HEK293T (cell line): ENCODE results near the gene SMIM34.
"Not testable (repeated sequence)": the region's sequence is repeated elsewhere in the genome, so short reads cannot be mapped to it uniquely, and the experiment has no call there.

Experiments used
- CTCF ChIA-PET: fragments of 350-600 bp; formaldehyde crosslinking; extraction: SDS; loops from one replicate; lab custom pipeline; 2021; ENCODE audit warnings: antibody characterized with exemption, inconsistent platforms; lab: Yijun Ruan, JAX
- POLR2A ChIA-PET: fragments of 350-600 bp; formaldehyde crosslinking; extraction: SDS; loops from one replicate; lab custom pipeline; 2020; ENCODE audit warnings: antibody characterized with exemption, inconsistent platforms; lab: Yijun Ruan, JAX
- DNase-seq: peaks from one replicate; pipeline ENCODE4 v3.0.0; 2012; ENCODE audit warnings: mixed read lengths; ENCODE audit errors: extremely low spot score
- ARNT ChIP-seq: fragments of 450-650 bp; IDR thresholded peaks from 2 replicates; pipeline ENCODE4 v1.6.1; 2017; ENCODE audit warnings: mild to moderate bottlenecking
- BHLHE40 ChIP-seq: fragments of 450-650 bp; IDR thresholded peaks from 2 replicates; pipeline ENCODE4 v1.6.1; 2016; ENCODE audit warnings: mild to moderate bottlenecking, moderate library complexity, borderline replicate concordance
- ELF4 ChIP-seq: fragments of 450-650 bp; IDR thresholded peaks from 2 replicates; pipeline ENCODE4 v1.6.1; 2017; ENCODE audit warnings: antibody characterized with exemption
- FOXA1 ChIP-seq: fragments of 450-650 bp; IDR thresholded peaks from 2 replicates; pipeline ENCODE4 v1.6.1; 2016; ENCODE audit warnings: mild to moderate bottlenecking
- FOXK2 ChIP-seq: fragments of 450-650 bp; IDR thresholded peaks from 2 replicates; pipeline ENCODE4 v1.6.1; 2016; ENCODE audit warnings: mild to moderate bottlenecking
- FOXM1 ChIP-seq: fragments of 450-650 bp; IDR thresholded peaks from 2 replicates; pipeline ENCODE4 v1.6.1; 2017; ENCODE audit warnings: mild to moderate bottlenecking, borderline replicate concordance
- HDGF ChIP-seq: fragments of 450-650 bp; IDR thresholded peaks from 2 replicates; pipeline ENCODE4 v1.6.1; 2017; ENCODE audit warnings: antibody characterized with exemption, borderline replicate concordance
- L3MBTL2 ChIP-seq: fragments of 450-650 bp; conservative IDR thresholded peaks from 2 replicates; pipeline ENCODE4 v1.6.1; 2016; ENCODE audit warnings: mild to moderate bottlenecking
- LEF1 ChIP-seq: fragments of 450-650 bp; IDR thresholded peaks from 2 replicates; pipeline ENCODE4 v1.6.1; 2017; ENCODE audit warnings: mild to moderate bottlenecking, borderline replicate concordance
- NFRKB ChIP-seq: fragments of 450-650 bp; IDR thresholded peaks from 2 replicates; pipeline ENCODE4 v1.6.1; 2016; ENCODE audit warnings: mild to moderate bottlenecking, moderate library complexity
- SP1 ChIP-seq: fragments of 450-650 bp; IDR thresholded peaks from 2 replicates; pipeline ENCODE4 v1.6.1; 2017
- SUZ12 ChIP-seq: fragments of 450-650 bp; IDR thresholded peaks from 2 replicates; pipeline ENCODE4 v1.6.1; 2016; ENCODE audit warnings: mild to moderate bottlenecking
- TARDBP ChIP-seq: fragments of 450-650 bp; IDR thresholded peaks from 2 replicates; pipeline ENCODE4 v1.6.1; 2016
- ZNF384 ChIP-seq: fragments of 450-650 bp; IDR thresholded peaks from 2 replicates; pipeline ENCODE4 v1.6.1; 2016
- TF ChIP-seq, protein P1 (sequence below): fragments of 450-650 bp; IDR thresholded peaks from 2 replicates; pipeline ENCODE4 v1.6.1; 2016

Gene SMIM34

GRCh38 chr21:34383138-34383537 lies 40.6 kb downstream of the SMIM34 start:
- CTCF ChIA-PET, result not testable (repeated sequence)

DNA sequence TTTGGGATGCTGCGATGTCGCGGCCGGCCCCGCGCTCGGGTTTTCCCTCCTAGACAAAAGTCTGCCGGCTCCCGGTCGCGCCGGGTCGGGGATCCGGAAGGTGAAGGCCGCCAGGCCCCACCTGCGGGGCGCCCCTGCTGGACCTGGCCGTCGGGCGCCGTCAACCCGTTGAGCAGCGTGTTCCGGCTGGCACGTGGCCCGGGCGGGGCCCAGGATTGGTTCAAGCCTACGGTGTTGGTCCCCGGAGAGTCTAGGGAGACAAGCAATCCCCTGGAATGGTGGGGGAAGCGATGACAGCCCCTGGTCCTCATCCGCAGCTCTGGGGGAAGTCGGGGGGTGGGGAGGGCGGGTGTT lies 48.2 kb downstream of the SMIM34 start:
- DNase-seq, CTCF ChIA-PET, POLR2A ChIA-PET: not testable (repeated sequence)

More at GRCh38 chr21:34383138-34383537, 40.6 kb downstream of the SMIM34 start:
- POLR2A ChIA-PET, DNase-seq: not testable (repeated sequence)

GRCh38 chr21:34374940-34375618 lies 48.7 kb downstream of the SMIM34 start, which contains the start of gene SMIM11:
Gene SMIM11, plus strand, starts transcription at chr21:34375507. Its CDS starts 3,998 bp downstream, at chr21:34379505.
- CTCF ChIA-PET, POLR2A ChIA-PET, DNase-seq: not testable (repeated sequence)

GRCh38 chr21:34374462-34374861 lies 49.3 kb downstream of the SMIM34 start:
- CTCF ChIA-PET, DNase-seq, POLR2A ChIA-PET: not testable (repeated sequence)

GRCh38 chr21:34372321-34372720 lies 51.4 kb downstream of the SMIM34 start:
- ChIA-PET POLR2A (no interaction called here), CTCF (interaction anchor here (0.6 kb wide), 1 partner anchor 8 kb away, joined by 4 read pairs; the partner anchor contains the start of gene KCNE2)
- TF ChIP-seq FOXK2 (no peak), LEF1 (no peak), L3MBTL2 (no peak), FOXA1 (no peak), TARDBP (no peak), FOXM1 (no peak), ARNT (no peak), SP1 (no peak), HDGF (no peak), ELF4 (no peak), SUZ12 (no peak), BHLHE40 (no peak), NFRKB (no peak), ZNF384 (no peak)
- TF ChIP-seq, protein P1, sequence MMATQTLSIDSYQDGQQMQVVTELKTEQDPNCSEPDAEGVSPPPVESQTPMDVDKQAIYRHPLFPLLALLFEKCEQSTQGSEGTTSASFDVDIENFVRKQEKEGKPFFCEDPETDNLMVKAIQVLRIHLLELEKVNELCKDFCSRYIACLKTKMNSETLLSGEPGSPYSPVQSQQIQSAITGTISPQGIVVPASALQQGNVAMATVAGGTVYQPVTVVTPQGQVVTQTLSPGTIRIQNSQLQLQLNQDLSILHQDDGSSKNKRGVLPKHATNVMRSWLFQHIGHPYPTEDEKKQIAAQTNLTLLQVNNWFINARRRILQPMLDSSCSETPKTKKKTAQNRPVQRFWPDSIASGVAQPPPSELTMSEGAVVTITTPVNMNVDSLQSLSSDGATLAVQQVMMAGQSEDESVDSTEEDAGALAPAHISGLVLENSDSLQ, result no peak
- no peak for DNase-seq

GRCh38 chr21:34369741-34370140 lies 54.0 kb downstream of the SMIM34 start:
- TF ChIP-seq LEF1, result no peak
- TF ChIP-seq SP1, result no peak
- TF ChIP-seq L3MBTL2, result no peak
- TF ChIP-seq FOXM1, result no peak
- TF ChIP-seq TARDBP, result no peak
- no peak for TF ChIP-seq FOXK2
- no peak for TF ChIP-seq SUZ12
- TF ChIP-seq NFRKB, result no peak
- TF ChIP-seq ELF4, result no peak
- no peak for TF ChIP-seq HDGF
- TF ChIP-seq, protein P1, result no peak
- no peak for TF ChIP-seq ZNF384
- ChIA-PET CTCF (no interaction called here), POLR2A (no interaction called here)
- DNase-seq, result no peak
